ENCODE data around the gene MACROD2.

The MACROD2 gene

GRCh38 chr20:14062786-14063185 lies 67.5 kb downstream of the MACROD2 start:
- no peak for DNase-seq (ENCODE audit: low read depth in 3 of 3)

DNA sequence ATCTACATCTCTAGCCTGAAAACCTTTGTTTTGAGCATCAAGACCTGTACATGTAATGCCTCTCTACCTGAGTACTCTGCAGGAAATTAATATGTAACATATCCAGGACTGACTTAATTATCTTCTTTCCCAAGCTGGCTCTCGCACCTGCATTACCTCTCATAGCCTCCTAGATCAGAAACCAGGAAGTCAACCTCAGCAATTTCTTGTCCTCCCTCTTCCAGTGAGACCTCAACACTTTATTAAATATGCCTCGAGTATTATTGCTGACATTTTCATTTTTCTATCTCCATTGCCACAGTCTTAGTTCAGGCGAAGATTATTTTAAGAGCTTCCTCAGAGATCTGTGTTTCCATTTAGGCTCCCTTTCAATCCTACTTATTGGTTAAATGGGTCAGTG lies 69.0 kb downstream of the MACROD2 start:
- no peak for DNase-seq (ENCODE audit: low read depth in 3 of 3)

- DNase-seq (ENCODE audit: low read depth in 3 of 3) = no peak
Observed at GRCh38 chr20:14064921-14065320, 69.6 kb downstream of the MACROD2 start.

- DNase-seq (ENCODE audit: low read depth in 3 of 3) = no peak
Observed at GRCh38 chr20:14065774-14066173, 70.5 kb downstream of the MACROD2 start.

- no peak for DNase-seq (ENCODE audit: low read depth in 3 of 3)
Observed at GRCh38 chr20:14067603-14068002, 72.3 kb downstream of the MACROD2 start.

DNA sequence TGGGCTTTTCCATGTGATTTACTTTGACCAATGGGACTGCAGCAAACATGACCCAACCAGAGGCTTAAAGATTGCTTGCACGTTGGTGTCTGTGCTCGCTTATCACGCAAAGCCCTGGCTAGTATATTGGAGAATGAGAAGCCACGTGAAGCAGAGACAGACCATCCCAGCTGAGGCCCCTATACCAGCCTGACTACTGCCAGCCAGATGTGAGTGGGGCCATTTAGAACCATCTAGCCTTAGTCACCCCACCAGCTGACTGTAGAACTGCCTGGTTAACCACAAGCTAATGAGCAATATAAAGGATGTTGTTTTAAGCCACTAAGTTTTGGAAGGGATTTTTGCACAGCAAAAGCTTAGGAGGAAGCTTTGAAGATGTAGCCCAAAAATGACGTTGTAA lies 74.5 kb downstream of the MACROD2 start:
- DNase-seq (ENCODE audit: low read depth in 3 of 3) = no peak

GRCh38 chr20:14093652-14094051 lies 98.3 kb downstream of the MACROD2 start:
- DNase-seq (ENCODE audit: low read depth in 3 of 3) = no peak

DNA sequence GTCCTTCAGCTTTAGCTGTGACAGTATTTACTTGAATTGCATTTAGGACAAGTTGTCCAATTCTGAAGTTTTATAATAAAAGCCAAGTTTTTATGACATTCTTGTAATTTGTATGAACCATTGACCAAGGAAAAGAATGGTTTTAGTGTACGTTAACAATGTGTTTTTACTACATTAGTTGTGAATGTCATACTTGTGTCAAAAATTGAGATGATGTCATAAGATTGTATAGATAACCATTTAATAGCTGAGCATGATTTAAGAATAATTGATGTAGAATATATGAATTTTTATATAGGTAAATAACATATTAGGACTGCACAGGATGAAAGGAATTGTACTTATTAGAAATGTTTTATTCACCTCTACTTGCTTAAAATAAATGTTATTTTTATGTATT lies 102.9 kb downstream of the MACROD2 start:
- no peak for DNase-seq (ENCODE audit: low read depth in 3 of 3)

- DNase-seq (ENCODE audit: low read depth in 3 of 3) = no peak
Observed at GRCh38 chr20:14113416-14113815, 118.1 kb downstream of the MACROD2 start.

DNA sequence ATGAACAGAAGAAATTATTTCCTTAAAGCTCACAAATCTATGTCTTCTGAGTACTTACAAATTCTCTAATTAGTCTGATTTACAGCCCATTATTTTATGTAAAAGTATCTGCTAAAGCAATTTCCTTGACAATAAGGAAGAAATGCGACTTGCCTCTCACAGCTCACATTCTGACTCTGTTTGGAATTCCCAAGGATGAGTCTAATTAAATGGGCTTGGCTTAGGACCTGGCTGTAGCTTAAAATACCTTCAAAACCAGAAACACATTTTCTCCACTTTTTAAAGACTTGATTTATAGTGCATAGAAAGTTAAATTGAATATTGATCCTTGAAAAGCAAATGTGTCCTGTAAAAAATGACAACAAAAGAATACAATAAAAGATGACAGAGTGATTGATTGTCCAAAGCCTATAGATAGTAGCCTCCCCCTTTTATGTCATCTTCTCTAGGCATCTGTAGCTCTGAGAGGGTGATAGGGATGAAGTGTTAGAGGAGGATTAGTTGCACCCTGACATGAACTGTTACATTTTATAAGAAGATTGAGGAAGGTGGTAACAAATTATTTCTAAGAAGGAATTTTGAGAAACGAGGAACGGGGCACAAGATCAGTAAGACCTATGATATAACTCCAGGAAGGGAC lies 118.9 kb downstream of the MACROD2 start:
- no peak for DNase-seq (ENCODE audit: low read depth in 3 of 3)

GRCh38 chr20:14116037-14116436 lies 120.7 kb downstream of the MACROD2 start:
- no peak for DNase-seq (ENCODE audit: low read depth in 3 of 3)

DNA sequence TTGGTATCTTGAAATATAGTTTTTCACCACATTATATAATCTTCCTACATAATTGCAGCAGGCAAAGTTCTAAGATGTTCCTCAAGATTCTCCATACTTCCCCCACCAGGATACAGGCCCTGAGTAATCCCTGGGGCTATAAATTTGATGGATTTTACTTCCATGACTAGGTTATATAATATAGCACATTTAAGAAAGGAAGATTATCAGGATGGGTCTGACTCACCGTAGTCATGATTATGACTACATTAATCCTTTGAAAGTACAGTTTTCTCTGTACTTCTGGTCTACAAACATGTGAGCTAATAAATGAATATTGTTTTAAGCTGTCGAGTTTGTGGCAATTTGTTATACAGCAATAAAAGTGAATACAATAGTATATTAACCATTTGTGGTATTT lies 122.5 kb downstream of the MACROD2 start:
- no peak for DNase-seq (ENCODE audit: low read depth in 3 of 3)

GRCh38 chr20:14126856-14127255 lies 131.5 kb downstream of the MACROD2 start:
- DNase-seq (ENCODE audit: low read depth in 3 of 3) = no peak

- DNase-seq (ENCODE audit: low read depth in 3 of 3) = no peak
Observed at GRCh38 chr20:14127514-14128223, 132.4 kb downstream of the MACROD2 start.

DNA sequence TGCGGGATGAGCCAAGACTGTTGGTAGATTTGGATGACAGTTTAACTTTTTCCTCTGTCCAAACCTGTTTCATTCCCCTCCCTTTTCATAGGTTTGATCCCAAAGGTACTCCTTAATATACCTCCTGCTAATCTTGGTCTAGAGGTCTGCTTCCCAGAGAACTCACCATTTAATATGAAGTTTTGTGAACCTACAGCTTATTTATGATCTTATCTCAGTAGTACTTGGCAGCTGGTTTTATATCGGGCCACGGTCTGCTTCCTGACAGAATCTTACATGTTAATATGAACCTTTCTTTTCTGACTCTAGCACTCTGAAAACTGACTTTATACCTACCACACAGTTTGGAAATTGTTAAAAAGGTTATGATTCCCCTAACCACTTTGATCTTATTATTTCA lies 138.7 kb downstream of the MACROD2 start:
- no peak for DNase-seq (ENCODE audit: low read depth in 3 of 3)

- DNase-seq (ENCODE audit: low read depth in 3 of 3) = no peak
Observed at GRCh38 chr20:14142171-14142570, 146.9 kb downstream of the MACROD2 start.

- DNase-seq (ENCODE audit: low read depth in 3 of 3) = no peak
Observed at GRCh38 chr20:14142964-14143627, 147.8 kb downstream of the MACROD2 start.

- no peak for DNase-seq (ENCODE audit: low read depth in 3 of 3)
Observed at GRCh38 chr20:14148042-14148441, 152.7 kb downstream of the MACROD2 start.

DNA sequence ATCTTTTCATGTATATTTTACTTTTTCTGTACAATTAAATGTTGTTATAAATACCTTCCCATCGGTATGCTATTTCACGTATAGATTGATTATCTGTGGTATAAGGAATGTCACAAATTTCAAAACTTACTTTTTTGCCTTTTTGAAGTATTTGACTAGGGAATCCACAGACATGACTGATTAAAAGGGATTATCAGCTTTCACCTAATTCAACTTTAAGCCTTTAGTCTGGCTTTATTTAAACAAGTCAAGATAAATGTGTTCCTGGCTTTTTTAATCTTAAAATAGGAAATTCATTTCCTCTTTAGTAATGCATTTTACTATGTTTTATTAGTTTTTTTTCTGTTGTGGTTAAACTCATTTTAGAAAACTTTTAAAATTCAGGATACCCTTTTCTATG lies 160.0 kb downstream of the MACROD2 start:
- no peak for DNase-seq (ENCODE audit: low read depth in 3 of 3)

DNA sequence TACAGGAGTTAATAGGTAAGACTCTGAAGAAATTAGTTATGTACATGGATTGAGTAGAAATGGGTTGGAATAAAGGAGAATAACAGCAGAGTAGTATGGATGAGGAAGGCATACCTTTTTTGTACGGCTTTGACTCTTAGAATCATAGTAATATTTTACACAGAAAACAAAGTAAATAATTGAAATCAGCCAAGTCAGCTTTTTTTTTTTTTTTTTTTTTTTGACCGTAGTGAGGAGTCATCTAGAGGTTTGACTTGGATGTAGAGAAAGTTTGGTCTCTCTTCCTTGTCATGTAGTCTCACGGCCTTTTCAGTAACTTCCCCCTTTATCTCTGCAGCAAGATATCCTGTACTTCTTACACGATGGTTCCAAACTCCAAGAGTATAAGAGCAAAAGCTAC lies 183.2 kb downstream of the MACROD2 start:
- DNase-seq (ENCODE audit: low read depth in 3 of 3) = no peak

DNA sequence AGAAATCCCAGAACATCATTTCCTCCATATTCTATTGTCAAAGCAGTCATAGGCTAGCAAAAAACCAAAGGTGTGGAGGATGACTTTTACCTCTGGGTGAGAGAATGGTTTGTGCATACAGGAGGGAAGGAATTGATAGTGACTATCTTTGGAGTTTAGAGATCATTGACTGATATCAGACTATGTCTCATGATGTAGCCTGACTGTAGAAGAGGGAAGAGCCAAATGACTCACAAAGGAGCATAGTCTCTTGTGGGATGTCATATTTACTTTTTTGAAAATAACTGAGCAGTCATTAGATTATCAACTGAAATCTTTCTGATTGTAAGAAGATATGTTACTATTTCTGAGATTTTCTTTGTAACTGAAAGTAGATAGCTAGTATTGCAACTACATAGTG lies 183.6 kb downstream of the MACROD2 start:
- no peak for DNase-seq (ENCODE audit: low read depth in 3 of 3)

GRCh38 chr20:14189794-14190402 lies 194.6 kb downstream of the MACROD2 start:
- DNase-seq (ENCODE audit: low read depth in 3 of 3) = no peak

- no peak for DNase-seq (ENCODE audit: low read depth in 3 of 3)
Observed at GRCh38 chr20:14191559-14191958, 196.2 kb downstream of the MACROD2 start.

Data from stimulated activated CD4-positive, alpha-beta T cell treated with anti-CD3 and anti-CD28 coated beads, TNF-alpha, amount 100 ng/mL, for 48 hours (primary cell).